GM18520 (cell line): ENCODE results near the gene TMPRSS4.
"Not testable (repeated sequence)": the region's sequence is repeated elsewhere in the genome, so short reads cannot be mapped to it uniquely, and the experiment has no call there.

ENCODE experiments used
- ATAC-seq: cut with Tn5 transposase; IDR thresholded peaks from one replicate; pipeline ENCODE4 v1.9.1; 2021; ENCODE audit not compliant: unreplicated experiment

TMPRSS4 gene

DNA sequence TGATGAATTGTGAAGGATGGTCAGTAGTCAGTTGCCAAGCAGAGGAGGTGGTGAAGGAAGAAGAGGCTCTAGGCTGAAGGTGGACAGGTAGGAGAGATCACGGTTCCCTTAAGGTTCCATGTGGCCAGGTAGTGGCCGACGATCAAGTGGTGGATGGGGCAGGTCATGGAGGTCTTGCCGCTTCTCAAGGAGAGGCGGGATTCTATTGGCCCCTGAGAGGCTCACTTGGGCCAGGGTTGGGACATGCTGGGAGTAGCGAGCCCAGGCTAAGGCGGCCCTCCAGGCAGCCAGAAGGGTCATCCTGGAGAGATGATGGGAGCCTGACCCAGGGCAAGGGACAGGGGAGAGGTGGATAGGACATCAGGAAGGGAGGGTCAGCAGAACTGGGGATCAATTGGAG lies 20.9 kb upstream of the TMPRSS4 start:
- no peak for ATAC-seq

- ATAC-seq: no peak
These were observed 20.1 kb upstream of the TMPRSS4 start for GRCh38 chr11:118056806-118057205.

DNA sequence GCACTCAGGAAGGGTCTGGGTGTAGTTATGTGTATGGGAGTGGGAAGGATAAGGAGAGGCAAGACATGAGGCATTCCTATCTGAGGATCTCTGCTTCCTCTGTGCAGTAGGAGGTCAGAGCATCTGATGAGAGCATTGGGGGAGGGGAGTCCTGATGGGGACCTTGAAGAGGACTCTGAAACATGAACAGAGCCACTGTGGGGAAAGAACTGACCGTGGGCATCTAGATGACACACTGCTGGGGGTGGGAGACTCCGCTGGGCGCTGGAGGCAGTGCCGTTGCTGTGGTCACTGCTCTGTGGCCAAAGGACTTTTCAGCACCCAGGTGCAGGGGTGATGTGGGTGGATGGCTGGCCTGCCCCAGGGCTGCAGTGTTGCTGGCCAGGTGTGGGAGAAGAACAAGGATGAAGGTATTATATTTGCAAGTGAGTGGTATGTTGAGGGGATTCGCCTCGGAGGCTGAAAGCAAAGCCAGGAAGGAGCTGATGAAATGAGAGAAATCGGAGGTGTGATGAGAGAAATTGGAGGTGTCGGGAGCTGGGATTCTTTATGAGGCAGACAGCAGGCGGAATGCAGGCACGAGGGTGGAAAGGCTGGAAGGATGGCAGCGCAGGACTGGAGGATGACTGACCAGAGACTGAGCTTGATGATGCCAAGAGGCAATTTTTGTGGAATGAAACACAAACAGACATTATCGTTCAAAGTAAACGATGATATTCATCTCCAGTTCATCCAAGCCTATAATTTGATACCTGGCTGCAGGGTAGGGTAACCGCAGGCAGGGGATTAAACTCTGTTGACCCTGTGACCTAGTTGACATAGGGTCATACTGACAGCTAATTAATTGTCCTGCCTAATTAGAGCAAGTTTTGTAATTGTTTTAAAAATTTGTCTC lies 19.4 kb upstream of the TMPRSS4 start:
- ATAC-seq: no peak

GRCh38 chr11:118058311-118059245 lies 18.3 kb upstream of the TMPRSS4 start:
- no peak for ATAC-seq

DNA sequence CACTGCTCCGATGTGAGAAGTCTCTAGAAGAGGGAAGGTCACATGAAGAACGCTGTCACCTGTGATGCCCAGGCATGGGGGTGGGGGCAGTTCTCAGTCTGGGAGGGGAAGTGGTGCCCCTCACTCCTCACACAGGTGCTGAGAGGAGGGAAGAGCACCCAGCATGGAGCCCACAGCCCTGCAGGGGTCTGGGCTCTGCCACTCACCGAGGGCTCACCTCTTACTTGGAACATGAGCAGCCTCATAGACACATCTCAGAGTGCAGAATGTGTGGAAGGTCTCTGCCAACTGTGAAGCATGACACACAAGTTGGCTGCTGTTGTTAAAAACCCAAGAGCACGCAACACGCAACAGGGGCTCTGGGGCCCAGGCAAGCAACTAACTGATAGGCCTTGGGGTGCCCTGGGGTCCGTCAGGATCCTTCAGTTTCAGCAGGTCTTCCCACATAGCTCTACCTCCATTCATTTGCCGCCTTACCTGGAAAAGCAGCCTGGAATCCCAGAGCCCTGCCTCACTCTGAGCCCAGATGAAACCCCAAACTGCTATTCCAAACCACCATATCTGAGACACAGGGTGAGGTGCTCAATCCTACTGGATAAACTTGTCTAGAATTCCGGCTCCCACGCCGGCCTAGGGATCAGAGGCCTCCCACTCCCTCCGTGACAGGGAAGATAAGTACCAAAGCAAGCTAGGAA lies 17.5 kb upstream of the TMPRSS4 start:
- ATAC-seq: no peak

DNA sequence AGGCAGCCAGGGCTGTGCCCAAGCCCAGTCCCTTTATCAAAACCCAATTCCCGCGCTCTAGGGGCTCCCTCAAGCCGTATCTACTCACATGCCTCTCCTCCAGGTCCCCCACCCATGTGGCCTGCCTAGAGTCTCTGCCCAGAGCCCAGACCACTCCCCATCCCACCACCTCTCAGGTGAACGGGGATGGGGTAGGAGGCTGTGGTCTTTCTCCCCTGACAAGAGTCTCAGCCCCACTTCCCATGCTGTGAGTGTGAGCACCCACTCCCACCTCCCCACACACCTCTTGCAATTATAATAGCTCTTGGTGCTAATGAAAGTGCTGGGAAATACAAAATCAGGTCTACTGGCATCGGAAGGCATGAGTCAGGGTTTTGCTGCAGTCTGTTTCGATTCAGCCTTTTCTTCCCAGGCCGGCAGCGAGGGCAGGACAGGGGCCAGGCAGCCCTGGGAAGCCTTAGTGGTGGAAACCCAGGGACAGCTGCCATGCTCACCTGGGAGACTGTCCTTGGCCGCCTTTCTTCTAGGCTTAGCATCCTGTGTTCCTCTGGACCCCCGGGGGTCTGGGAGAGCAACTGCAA lies 16.7 kb upstream of the TMPRSS4 start:
- ATAC-seq: no peak

DNA sequence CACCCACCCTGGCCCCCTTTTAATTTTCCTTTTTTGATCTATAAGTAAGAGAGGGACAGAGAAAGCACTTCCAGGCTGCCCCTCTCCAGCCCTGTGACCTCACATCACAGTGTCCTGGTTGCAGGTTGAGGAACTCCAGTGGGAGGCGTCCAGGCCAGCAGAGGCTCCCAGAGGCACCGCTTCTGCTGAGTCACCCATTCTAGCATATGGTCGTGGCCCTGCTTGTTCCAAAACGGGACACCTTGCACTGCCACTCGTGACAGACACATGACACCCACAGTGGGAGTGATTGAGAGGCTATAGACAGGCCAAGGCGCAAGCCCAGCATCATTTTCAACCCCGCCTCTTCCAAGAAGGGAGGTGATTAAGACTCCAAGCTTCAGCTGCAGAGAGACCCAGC lies 16.0 kb upstream of the TMPRSS4 start:
- ATAC-seq: no peak

GRCh38 chr11:118061586-118062125 lies 15.2 kb upstream of the TMPRSS4 start:
- ATAC-seq: no peak

DNA sequence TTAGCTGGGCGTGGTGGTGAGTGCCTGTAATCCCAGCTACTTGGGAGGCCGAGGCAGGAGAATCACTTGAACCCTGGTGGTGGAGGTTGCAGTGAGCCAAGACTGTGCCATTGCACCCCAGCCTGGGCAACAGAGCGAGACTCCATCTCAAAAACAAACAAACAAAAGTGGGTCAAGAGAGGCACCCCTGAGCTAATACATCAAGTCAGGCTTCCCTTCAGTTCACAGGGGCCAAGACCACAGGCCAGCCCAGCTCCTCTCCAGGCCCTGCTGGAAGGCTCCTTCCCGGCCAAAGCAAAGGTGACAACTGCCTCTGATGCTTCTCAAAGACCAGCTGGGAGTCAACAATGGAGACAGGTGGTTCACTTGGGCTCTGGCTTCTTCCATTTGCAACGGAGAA lies 14.7 kb upstream of the TMPRSS4 start:
- ATAC-seq: not testable (repeated sequence)

DNA sequence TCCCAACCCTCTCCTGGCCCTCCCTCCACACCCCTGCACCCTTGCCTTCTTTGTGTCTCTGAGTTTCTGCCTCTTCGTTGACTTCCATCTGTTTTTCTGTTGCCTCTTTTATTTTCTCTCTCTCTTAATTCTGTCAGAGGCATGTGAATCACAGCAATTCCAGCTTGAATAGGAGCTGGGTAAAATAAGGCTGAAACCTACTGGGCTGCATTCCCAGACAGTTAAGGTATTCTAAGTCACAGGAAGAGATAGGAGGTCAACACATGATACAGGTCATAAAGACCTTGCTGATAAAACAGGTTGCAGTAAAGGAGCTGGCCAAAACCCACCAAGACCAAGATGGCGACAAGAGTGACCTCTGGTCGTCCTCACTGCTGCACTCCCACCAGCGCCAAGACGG lies 14.2 kb upstream of the TMPRSS4 start:
- ATAC-seq: not testable (repeated sequence)

DNA sequence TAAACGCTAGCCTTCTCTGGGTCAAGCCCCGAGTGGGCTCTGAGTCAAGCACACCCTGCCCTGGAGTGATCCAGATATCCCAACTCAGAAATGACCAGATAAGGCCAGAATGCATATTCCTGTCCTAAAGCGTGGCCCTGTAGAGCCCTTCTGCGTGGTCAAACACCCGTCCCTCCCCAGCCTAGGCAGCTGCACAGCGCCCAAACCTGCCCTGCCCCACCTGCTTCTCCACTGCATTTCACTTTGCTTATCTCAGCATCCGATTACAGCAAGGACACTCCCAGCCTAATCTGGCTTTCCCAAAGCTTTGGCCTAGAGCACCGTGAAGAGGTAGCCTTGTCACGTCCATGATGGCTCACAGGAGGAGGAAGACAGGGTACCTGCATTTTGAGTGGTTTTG lies 11.9 kb upstream of the TMPRSS4 start:
- ATAC-seq: no peak

- no peak for ATAC-seq
These were observed 11.5 kb upstream of the TMPRSS4 start for GRCh38 chr11:118065384-118065783.

GRCh38 chr11:118067006-118067405 lies 9.9 kb upstream of the TMPRSS4 start:
- ATAC-seq: no peak

DNA sequence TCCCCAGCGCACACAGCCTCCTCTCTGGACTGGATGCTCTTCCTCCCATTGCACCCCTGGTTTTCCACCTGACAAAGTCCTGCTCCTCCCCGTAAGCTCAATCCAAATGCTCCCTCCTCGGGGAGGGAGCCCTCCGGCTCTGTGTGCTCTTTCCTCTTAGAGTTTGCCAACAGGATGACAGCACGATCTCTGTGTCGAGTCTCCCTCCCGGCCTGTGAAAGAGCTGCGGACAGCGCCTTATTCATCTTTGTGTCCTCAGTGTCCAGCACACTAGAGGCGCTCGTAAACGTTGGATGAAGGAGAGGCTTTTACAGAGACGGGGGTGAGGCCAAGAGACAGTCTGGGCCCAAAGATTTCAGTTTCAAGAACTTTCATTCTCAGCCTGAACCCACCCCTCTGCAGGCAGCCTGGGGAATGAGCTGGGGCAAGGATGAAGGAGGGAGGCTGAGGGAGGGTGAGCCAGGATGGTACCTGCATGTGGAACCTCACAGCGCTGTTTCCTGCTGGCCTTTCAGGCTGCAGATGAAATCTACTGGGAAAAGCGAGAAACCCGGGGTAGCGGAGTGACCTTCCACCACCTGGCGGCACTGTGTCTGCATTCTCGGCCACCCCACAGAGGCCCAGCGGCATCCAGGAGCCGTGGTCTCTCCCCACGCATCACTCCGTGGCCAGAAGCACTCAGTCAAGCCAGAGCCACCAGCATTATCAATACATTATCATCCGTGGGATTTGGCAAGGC lies 8.5 kb upstream of the TMPRSS4 start:
- no peak for ATAC-seq

DNA sequence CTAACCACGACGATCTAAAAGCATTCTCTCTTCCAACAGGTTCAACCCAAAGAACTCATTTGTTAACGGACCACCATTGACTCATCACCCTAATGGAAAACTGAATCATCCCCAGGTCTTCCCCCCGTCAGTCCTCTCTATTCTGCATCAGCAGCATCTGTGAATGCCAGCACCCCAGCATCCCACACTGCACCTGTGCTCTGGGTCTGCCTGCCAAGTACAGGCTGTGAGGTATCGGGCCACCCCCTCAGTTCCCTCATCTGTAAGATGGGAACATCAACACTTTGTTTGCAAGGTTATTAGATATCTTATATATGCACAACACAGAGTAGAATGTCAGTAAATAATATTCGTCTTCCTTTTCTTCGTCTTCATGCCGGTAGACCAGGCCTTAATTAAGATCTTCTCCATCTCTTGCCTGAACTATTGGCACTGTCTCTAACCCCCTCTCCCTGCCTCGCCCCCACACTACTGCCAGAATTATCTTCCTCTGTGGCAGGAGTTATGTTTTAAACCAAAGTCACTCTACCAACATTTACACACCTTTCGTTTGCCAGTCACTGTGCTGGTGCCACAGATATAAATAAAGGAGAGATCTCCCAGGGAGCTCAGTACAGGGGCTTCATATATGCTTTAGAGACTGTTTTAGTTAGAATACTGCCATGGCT lies 7.8 kb upstream of the TMPRSS4 start:
- no peak for ATAC-seq

GRCh38 chr11:118071416-118072030 lies 5.4 kb upstream of the TMPRSS4 start:
- ATAC-seq: no peak

DNA sequence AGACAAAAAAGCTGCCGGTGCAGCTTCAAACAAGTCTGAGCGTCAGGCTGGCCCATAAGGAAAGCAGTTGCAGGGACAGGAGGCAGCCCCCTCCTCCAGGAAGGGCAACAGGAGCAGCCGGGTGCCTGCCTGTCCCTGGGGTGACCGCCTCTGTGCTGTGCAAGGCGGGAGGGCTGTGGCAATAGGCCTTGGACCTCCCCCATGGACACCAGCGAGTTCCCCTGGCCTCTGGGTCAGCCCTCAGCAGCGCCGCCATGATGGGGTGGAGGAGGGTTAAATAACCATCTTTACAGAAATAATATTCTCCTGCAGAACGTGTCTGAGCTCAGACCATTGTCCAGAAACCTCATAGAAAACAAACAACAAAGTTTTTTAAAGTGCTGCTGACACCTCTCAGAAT lies 3.3 kb upstream of the TMPRSS4 start:
- ATAC-seq: no peak

- no peak for ATAC-seq
These were observed 2.7 kb upstream of the TMPRSS4 start for GRCh38 chr11:118074091-118074685.

GRCh38 chr11:118074785-118075184 lies 2.1 kb upstream of the TMPRSS4 start:
- ATAC-seq: no peak
